ENCODE measurements around the gene RAP1GDS1. TPM values are rescaled to one million over a fixed set of nuclear protein-coding genes. Genes with fewer than 3 reads are reported as not detected.
"Not testable (repeated sequence)": the region's sequence is repeated elsewhere in the genome, so short reads cannot be mapped to it uniquely, and the experiment has no call there.

RAP1GDS1 gene
- total RNA-seq, 1 donor from 2014 or later, result 49.4 TPM

GRCh38 chr4:98352940-98353339 lies 91.8 kb downstream of the RAP1GDS1 start:
- no peak for DNase-seq (ENCODE audit: low spot score)

GRCh38 chr4:98358630-98359248 lies 97.6 kb downstream of the RAP1GDS1 start:
- no peak for DNase-seq (ENCODE audit: low spot score)

GRCh38 chr4:98359646-98360045 lies 98.5 kb downstream of the RAP1GDS1 start:
- DNase-seq (ENCODE audit: low spot score), result no peak

- no peak for DNase-seq (ENCODE audit: low spot score)
Measured at GRCh38 chr4:98363431-98363830, 102.2 kb downstream of the RAP1GDS1 start.

- not testable (repeated sequence) for DNase-seq (ENCODE audit: low spot score)
Measured at GRCh38 chr4:98366275-98366674, 105.1 kb downstream of the RAP1GDS1 start.

GRCh38 chr4:98368000-98368399 lies 106.8 kb downstream of the RAP1GDS1 start:
- DNase-seq (ENCODE audit: low spot score), result not testable (repeated sequence)

- no peak for DNase-seq (ENCODE audit: low spot score)
Measured at GRCh38 chr4:98369322-98369721, 108.1 kb downstream of the RAP1GDS1 start.

- no peak for DNase-seq (ENCODE audit: low spot score)
Measured at GRCh38 chr4:98374643-98375042, 113.5 kb downstream of the RAP1GDS1 start.

GRCh38 chr4:98377559-98377958 lies 116.4 kb downstream of the RAP1GDS1 start:
- no peak for DNase-seq (ENCODE audit: low spot score)

- no peak for DNase-seq (ENCODE audit: low spot score)
Measured at GRCh38 chr4:98381306-98381705, 120.1 kb downstream of the RAP1GDS1 start.

GRCh38 chr4:98383431-98384106 lies 122.4 kb downstream of the RAP1GDS1 start:
- no peak for DNase-seq (ENCODE audit: low spot score)

GRCh38 chr4:98385831-98386230 lies 124.6 kb downstream of the RAP1GDS1 start:
- DNase-seq (ENCODE audit: low spot score), result peak; percentile 61

GRCh38 chr4:98387345-98388026 lies 126.3 kb downstream of the RAP1GDS1 start:
- DNase-seq (ENCODE audit: low spot score), result no peak

GRCh38 chr4:98394134-98394533 lies 132.9 kb downstream of the RAP1GDS1 start:
- DNase-seq (ENCODE audit: low spot score), result no peak

- no peak for DNase-seq (ENCODE audit: low spot score)
Measured at GRCh38 chr4:98399915-98400314, 138.7 kb downstream of the RAP1GDS1 start.

- no peak for DNase-seq (ENCODE audit: low spot score)
Measured at GRCh38 chr4:98406819-98407218, 145.6 kb downstream of the RAP1GDS1 start.

- DNase-seq (ENCODE audit: low spot score), result no peak
Measured at GRCh38 chr4:98411731-98412130, 150.5 kb downstream of the RAP1GDS1 start.

GRCh38 chr4:98416844-98417243 lies 155.7 kb downstream of the RAP1GDS1 start:
- no peak for DNase-seq (ENCODE audit: low spot score)

GRCh38 chr4:98420151-98420550 lies 159.0 kb downstream of the RAP1GDS1 start:
- not testable (repeated sequence) for DNase-seq (ENCODE audit: low spot score)

- no peak for DNase-seq (ENCODE audit: low spot score)
Measured at GRCh38 chr4:98421111-98421510, 159.9 kb downstream of the RAP1GDS1 start.

GRCh38 chr4:98423009-98423408 lies 161.8 kb downstream of the RAP1GDS1 start:
- peak; percentile 4 for DNase-seq (ENCODE audit: low spot score)

GRCh38 chr4:98430708-98431403 lies 169.7 kb downstream of the RAP1GDS1 start:
- no peak for DNase-seq (ENCODE audit: low spot score)

All from umbilical cord (tissue), 2 donors.